Neural crest cell (in vitro differentiated cells): ENCODE data around the gene UMAD1. TPM values are rescaled to one million over a fixed set of nuclear protein-coding genes. Genes with fewer than 3 reads are reported as not detected.

Source experiments
- DNase-seq: peaks from one replicate; pipeline ENCODE4 v3.0.0; 2021; ENCODE audit warnings: low read depth, mixed read lengths, low spot score
- H3K27ac Mint-ChIP-seq: one replicate; pipeline ENCODE4 v1.8.0; 2021; ENCODE audit warnings: mild to moderate bottlenecking, mixed read lengths; ENCODE audit not compliant: unreplicated experiment
- H3K27me3 Mint-ChIP-seq: 2 replicates; pipeline ENCODE4 v1.8.0; 2021; ENCODE audit warnings: low read depth, mild to moderate bottlenecking, mixed read lengths
- H3K36me3 Mint-ChIP-seq: 2 replicates; pipeline ENCODE4 v1.8.0; 2021; ENCODE audit warnings: low read depth, mild to moderate bottlenecking, mixed read lengths
- H3K4me1 Mint-ChIP-seq: 2 replicates; pipeline ENCODE4 v1.8.0; 2021; ENCODE audit warnings: mixed read lengths
- H3K4me3 Mint-ChIP-seq: one replicate; pipeline ENCODE4 v1.8.0; 2021; ENCODE audit warnings: mild to moderate bottlenecking, mixed read lengths
- H3K9me3 Mint-ChIP-seq: 2 replicates; pipeline ENCODE4 v1.8.0; 2021; ENCODE audit warnings: mixed read lengths
- CTCF ChIP-seq: fragments of 200-600 bp; sonication (generic); conservative IDR thresholded peaks from 2 replicates; pipeline ENCODE4 v1.5.0; 2021; ENCODE audit warnings: antibody characterized with exemption, mild to moderate bottlenecking
- total RNA-seq: library from RNA; stranded (reverse); gene quantifications from 2 replicates; pipeline ENCODE4 v1.2.1, GENCODE V29; 2021

Gene UMAD1
- total RNA-seq, 1 donor from 2014 or later, result 9.8 TPM

DNA sequence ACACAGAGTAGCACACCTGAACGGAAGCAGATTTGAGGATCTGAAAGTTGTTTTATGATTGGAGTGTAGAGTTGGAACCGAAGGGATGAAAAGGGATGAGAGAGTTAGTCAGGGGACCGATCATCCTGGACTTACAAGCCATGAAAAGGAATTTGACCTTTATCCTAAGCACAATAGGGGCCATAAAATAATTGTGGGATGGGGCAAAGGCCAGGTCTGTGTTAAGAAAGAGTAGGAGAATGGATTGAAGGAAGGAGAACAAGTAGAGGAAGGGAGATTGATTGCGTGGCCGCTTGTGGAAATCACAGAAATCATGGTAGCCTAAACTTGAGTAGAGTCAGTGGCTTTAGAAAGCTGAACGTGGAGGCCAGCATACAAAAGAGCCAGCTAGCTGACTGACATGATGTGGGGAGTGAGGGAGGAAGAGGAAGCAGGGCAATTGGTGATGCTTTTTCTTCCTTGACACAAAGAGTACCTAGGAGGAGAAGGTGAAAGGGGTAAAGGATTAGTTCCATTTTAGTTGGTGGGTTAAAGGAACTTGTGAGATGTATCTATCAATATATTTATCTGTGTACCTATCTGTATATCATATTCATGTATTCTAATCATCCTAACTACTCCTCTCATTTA is 144.9 kb downstream of the UMAD1 start:
- H3K4me3 Mint-ChIP-seq, result no peak overlapping the region
- no peak for DNase-seq
- no peak for TF ChIP-seq CTCF
- H3K4me1 Mint-ChIP-seq, result peaks cover 9% of the 10 kb centered on the region
- H3K27me3 Mint-ChIP-seq, result no peaks in the 10 kb centered on the region
- peak overlapping the region; percentile 46 for H3K27ac Mint-ChIP-seq
- no peaks in the 10 kb centered on the region for H3K9me3 Mint-ChIP-seq
- H3K36me3 Mint-ChIP-seq, result no peaks in the 10 kb centered on the region

- Mint-ChIP-seq H3K4me1 (peaks cover 7% of the 10 kb centered on the region), H3K27ac (no peak overlapping the region), H3K36me3 (no peaks in the 10 kb centered on the region), H3K27me3 (no peaks in the 10 kb centered on the region), H3K4me3 (no peak overlapping the region), H3K9me3 (no peaks in the 10 kb centered on the region)
- DNase-seq, result no peak
- no peak for TF ChIP-seq CTCF
Observed at GRCh38 chr7:7786595-7786994, 146.0 kb downstream of the UMAD1 start.

GRCh38 chr7:7789551-7789988 is 149.0 kb downstream of the UMAD1 start:
- Mint-ChIP-seq H3K27me3 (no peaks in the 10 kb centered on the region), H3K9me3 (no peaks in the 10 kb centered on the region), H3K27ac (no peak overlapping the region), H3K4me3 (no peak overlapping the region), H3K4me1 (peaks cover 7% of the 10 kb centered on the region), H3K36me3 (no peaks in the 10 kb centered on the region)
- no peak for DNase-seq
- TF ChIP-seq CTCF, result no peak

- H3K36me3 Mint-ChIP-seq, result no peaks in the 10 kb centered on the region
- H3K27me3 Mint-ChIP-seq, result no peaks in the 10 kb centered on the region
- H3K9me3 Mint-ChIP-seq, result no peaks in the 10 kb centered on the region
- H3K4me1 Mint-ChIP-seq, result peaks cover 5% of the 10 kb centered on the region
- H3K27ac Mint-ChIP-seq, result no peak overlapping the region
- no peak for DNase-seq
- H3K4me3 Mint-ChIP-seq, result no peak overlapping the region
- no peak for TF ChIP-seq CTCF
Observed at GRCh38 chr7:7790041-7790741, 149.6 kb downstream of the UMAD1 start.

DNA sequence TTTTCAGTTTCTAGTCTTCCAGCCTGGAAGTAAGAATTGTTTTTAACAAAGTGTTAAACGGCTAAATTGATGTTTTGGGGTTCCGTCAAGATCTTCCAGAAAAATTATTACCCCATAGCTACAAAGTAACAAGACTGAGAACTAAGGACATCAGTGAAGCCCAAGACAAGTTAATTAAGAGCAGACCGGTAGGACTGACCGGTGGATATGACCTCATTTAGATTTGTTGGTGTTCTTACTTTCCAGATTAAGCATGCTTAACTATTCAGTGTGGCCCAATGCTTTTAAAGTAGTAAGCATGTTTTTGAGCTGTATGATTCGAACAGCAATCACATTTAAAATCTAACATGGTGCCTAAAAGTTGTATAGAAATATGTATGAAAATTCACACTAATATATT is 151.0 kb downstream of the UMAD1 start:
- Mint-ChIP-seq H3K9me3 (peaks cover 1% of the 10 kb centered on the region), H3K4me3 (no peak overlapping the region), H3K4me1 (no peaks in the 10 kb centered on the region), H3K27ac (no peak overlapping the region), H3K36me3 (peaks cover 7% of the 10 kb centered on the region), H3K27me3 (no peaks in the 10 kb centered on the region)
- TF ChIP-seq CTCF, result no peak
- no peak for DNase-seq
